ENCODE data around the gene L3MBTL1. TPM values are rescaled to one million over a fixed set of nuclear protein-coding genes. Genes with fewer than 3 reads are reported as not detected.

L3MBTL1 gene
- total and polyA plus RNA-seq, 2 of the 4 experiments (the other 2 are of a cell fraction): 2.2 to 4.5 TPM

DNA sequence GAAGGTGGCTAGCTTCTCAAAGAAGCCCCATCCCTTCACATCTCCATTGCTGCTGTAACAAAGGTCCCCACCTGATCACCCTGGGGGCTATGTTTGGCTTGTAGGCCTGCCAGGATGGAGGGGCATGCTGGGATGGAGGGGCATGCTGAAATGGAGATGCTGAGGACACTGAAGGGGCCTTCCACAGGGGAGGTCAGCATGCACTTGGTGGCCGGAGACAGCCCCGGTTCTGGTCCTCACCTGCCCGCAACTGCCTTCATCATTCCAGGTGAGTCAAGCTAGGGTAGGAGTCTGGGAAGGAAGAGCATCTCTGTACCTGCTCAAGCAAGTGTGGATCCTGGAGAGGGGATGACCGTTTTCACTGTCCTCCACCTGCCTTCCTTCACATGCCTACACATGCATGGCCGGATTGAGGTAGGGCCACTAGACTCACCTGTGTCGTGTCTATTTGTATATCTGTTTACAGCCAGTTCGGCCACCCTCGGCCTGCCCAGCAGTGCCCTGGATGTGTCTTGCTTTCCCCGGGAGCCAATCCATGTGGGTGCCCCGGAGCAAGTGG, 6.0 kb downstream of the L3MBTL1 start:
- Histone ChIP-seq H3K27ac (ENCODE audit: insufficient read depth, low read length) (no peak overlapping the region; the same call in 1 of the 2 replicates), H3K18ac (ENCODE audit: low read depth, low read length) (no peak overlapping the region), H3K4ac (ENCODE audit: low read depth, low read length) (peak overlapping the region; percentile 20), H4K8ac (ENCODE audit: low read depth in 2 of 2, low read length in 2 of 2) (peak overlapping the region; percentile 31 to 76; a peak in 1 of 4 replicates), H2AK5ac (ENCODE audit: low read depth, low read length) (peak overlapping the region; percentile 55; the same call in 1 of the 2 replicates), H3K36me3 (ENCODE audit: control insufficient read depth, insufficient read depth, low read length) (no peaks in the 10 kb centered on the region), H2BK120ac (ENCODE audit: low read depth, low read length) (no peak overlapping the region), H2BK5ac (ENCODE audit: low read depth, low read length, poor library complexity, severe bottlenecking) (no peak overlapping the region), H3K9me3 (ENCODE audit: control insufficient read depth, insufficient read depth, low read length) (no peaks in the 10 kb centered on the region), H2AK9ac (replicated peaks; ENCODE audit: low read depth, low read length, poor library complexity) (peak overlapping the region; percentile 84), H3K79me1 (ENCODE audit: low read depth in 1 of 2, low read length in 2 of 2) (peaks cover 0 to 9% of the 10 kb centered on the region in 2 experiments; a peak in 2 of 4 replicates), H2BK20ac (ENCODE audit: low read depth, low read length) (no peak overlapping the region), H3K23ac (ENCODE audit: low read depth, low read length) (0 out of 2 replicates have a peak overlapping the region, but pooled peaks have one; percentile 11), H3K14ac (replicated peaks; ENCODE audit: low read depth, low read length) (peak overlapping the region; percentile 55), H3K9me1 (ENCODE audit: insufficient read depth, low read length) (peaks cover 5% of the 10 kb centered on the region), H3K4me2 (ENCODE audit: low read depth, low read length) (peak overlapping the region; percentile 91), H4K91ac (ENCODE audit: insufficient read depth, low read depth, low read length) (no peak overlapping the region), H3K27me3 (ENCODE audit: control insufficient read depth, insufficient read depth, low read length) (no peaks in the 10 kb centered on the region; the same call in 1 of the 2 replicates), H2AFZ (replicated peaks; ENCODE audit: low read length, poor library complexity) (peak overlapping the region; percentile 96), H3K4me3 (ENCODE audit: insufficient read depth, low read depth, low read length) (peak overlapping the region; percentile 76), H3K4me1 (ENCODE audit: control insufficient read depth, insufficient read depth, low read length) (0 out of 2 replicates have a peak, but pooled peaks cover 4% of the 10 kb centered on the region), H2BK15ac (ENCODE audit: low read depth, low read length) (no peak overlapping the region), H3K56ac (ENCODE audit: extremely low read depth, insufficient read depth, low read length) (no peak overlapping the region), H4K5ac (ENCODE audit: low read depth, low read length) (no peak overlapping the region), H3K9ac (ENCODE audit: low read depth, low read length) (peak overlapping the region; percentile 65), H4K20me1 (ENCODE audit: insufficient read depth, low read length) (no peaks in the 10 kb centered on the region)
- DNase-seq: no peak
- 29% methylated on average over 5 of the region's 10 CpGs; no CpG with 5 or more reads in 1 of the 2 experiments for WGBS, 2 experiments (ENCODE audit: extremely low coverage in 2 of 2, insufficient read length in 1 of 2)
- CTCF ChIA-PET: no interaction called here
- ATAC-seq (ENCODE audit: low read depth): no peak
- TF ChIP-seq NFE2L2 (IDR thresholded peaks at IDR 0.05; ENCODE audit: low read depth, low read length): no peak
- TF ChIP-seq RFX5 (IDR thresholded peaks at IDR 0.05; ENCODE audit: low read depth, low read length): no peak
- BruUV-seq (replicated peaks): no TSS peak
- intact Hi-C loops (cut with micrococcal nuclease) (no loop called here), dilution Hi-C loops (cut with HindIII; ENCODE audit: low sequenced_read_pairs, unreplicated experiment) (no loop called here), in situ Hi-C loops (cut with MboI; ENCODE audit: low sequenced_read_pairs) (no loop called here)
- POLR2A ChIA-PET (ENCODE audit: unreplicated experiment): no interaction called here

All from IMR-90 (cell line).